ENCODE results near the gene HES5. TPM values are rescaled to one million over a fixed set of nuclear protein-coding genes. Genes with fewer than 3 reads are reported as not detected.

Gene HES5
- total and polyA plus RNA-seq, 2 of the 13 experiments (the other 11 are each of a cell fraction or from before 2014, with no cell fraction given) = not detected

DNA sequence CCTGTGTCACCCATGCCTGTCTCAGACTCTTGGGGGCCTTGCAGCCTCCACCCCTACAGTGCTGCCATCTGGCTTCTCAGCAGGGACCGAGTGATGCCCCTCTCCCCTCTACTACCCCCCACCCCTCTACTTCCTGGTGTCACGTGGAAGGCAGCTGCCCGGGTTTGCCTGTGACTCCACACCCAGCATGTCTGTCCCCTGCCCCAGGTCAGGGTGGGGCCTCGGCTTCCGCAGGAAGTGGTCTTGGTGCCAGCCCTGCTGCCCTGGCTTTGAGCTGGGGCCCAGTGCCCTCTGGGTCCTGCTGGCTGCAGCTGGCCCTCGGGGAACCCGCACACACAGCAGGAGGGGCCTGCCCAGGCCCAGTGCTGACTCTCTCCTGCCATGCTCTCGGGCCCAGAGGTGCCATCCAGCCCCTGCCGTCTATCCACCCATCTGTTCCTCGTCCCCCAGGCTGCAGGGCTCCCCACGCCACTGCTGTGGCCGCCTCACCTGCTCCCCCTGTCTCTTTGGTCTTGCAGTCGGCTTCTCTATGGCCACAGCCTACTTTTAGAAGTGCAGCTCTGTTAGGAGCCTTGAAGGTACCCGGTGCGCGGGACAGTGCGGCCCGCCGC, 30.0 kb downstream of the HES5 start:
- ChIA-PET POLR2A (interaction anchor here (1.2 kb wide), 1 partner anchor 26 kb away, joined by 4 read pairs; the partner anchor contains the start of gene PANK4), CTCF (ENCODE audit: low intra/inter-chr PET ratio, low total read pairs) (no interaction called here)
- DNase-seq (ENCODE audit: low spot score) = no peak
- ATAC-seq = no peak
- no TSS peak for BruUV-seq (replicated peaks)
- FAIRE-seq = no peak
- Histone ChIP-seq H3K4me2 (ENCODE audit: low read depth, low read length) (no peak overlapping the region), H3K27me3 (ENCODE audit: control insufficient read depth in 1 of 2, insufficient read depth in 2 of 2, low read length in 2 of 2) (peaks cover 23 to 64% of the 10 kb centered on the region in 2 experiments), H3K9me3 (ENCODE audit: low read length) (no peaks in the 10 kb centered on the region), H4K20me1 (ENCODE audit: insufficient read depth, low read length) (no peaks in the 10 kb centered on the region), H3K9ac (ENCODE audit: insufficient read depth, low read depth, low read length) (no peak overlapping the region), H3K4me3 (replicated peaks in 1 of 3; ENCODE audit: insufficient read depth in 1 of 3, low read depth in 2 of 3, low read length in 3 of 3) (no peak overlapping the region), H3K27ac (ENCODE audit: extremely low read length, insufficient read depth, low read length) (no peak overlapping the region), H3K36me3 (replicated peaks in 1 of 2; ENCODE audit: control insufficient read depth in 1 of 2, insufficient read depth in 2 of 2, low read length in 2 of 2) (no peaks in the 10 kb centered on the region), H3K4me1 (ENCODE audit: insufficient read depth, low read length) (peaks cover 34% of the 10 kb centered on the region), H3K79me2 (ENCODE audit: insufficient read depth, low read length) (no peaks in the 10 kb centered on the region), H2AFZ (ENCODE audit: low read length) (no peak overlapping the region)
- intact Hi-C loops (cut with micrococcal nuclease; ENCODE audit: unreplicated experiment) (no loop called here), in situ Hi-C loops (cut with HindIII; ENCODE audit: extremely low pct_ligation_motif_present, low pct_unique_long_range_greater_than_20kb) (loop anchor here (25.0 kb wide), 1 partner anchor 313 kb away; the partner anchor contains the start of gene FAAP20)
- no peak for TF ChIP-seq ZNF652 (CRISPR knock-in tag; IDR thresholded peaks at IDR 0.05; ENCODE audit: borderline replicate concordance, low read depth)
- TF ChIP-seq, protein P1, sequence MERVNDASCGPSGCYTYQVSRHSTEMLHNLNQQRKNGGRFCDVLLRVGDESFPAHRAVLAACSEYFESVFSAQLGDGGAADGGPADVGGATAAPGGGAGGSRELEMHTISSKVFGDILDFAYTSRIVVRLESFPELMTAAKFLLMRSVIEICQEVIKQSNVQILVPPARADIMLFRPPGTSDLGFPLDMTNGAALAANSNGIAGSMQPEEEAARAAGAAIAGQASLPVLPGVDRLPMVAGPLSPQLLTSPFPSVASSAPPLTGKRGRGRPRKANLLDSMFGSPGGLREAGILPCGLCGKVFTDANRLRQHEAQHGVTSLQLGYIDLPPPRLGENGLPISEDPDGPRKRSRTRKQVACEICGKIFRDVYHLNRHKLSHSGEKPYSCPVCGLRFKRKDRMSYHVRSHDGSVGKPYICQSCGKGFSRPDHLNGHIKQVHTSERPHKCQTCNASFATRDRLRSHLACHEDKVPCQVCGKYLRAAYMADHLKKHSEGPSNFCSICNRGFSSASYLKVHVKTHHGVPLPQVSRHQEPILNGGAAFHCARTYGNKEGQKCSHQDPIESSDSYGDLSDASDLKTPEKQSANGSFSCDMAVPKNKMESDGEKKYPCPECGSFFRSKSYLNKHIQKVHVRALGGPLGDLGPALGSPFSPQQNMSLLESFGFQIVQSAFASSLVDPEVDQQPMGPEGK (CRISPR knock-in tag; IDR thresholded peaks at IDR 0.05) = no peak
- TF ChIP-seq KAT8 (CRISPR knock-in tag; IDR thresholded peaks at IDR 0.05) = no peak
- no peak for TF ChIP-seq RXRA (CRISPR knock-in tag; IDR thresholded peaks at IDR 0.05)
- no peak for TF ChIP-seq EHMT2 (IDR thresholded peaks at IDR 0.05; ENCODE audit: borderline replicate concordance, low read depth, low read length)
- no peak for TF ChIP-seq JARID2 (CRISPR knock-in tag; IDR thresholded peaks at IDR 0.05; ENCODE audit: insufficient replicate concordance)
- no peak for TF ChIP-seq ZBTB7B (CRISPR knock-in tag; IDR thresholded peaks at IDR 0.05)
- TF ChIP-seq ZFP1 (CRISPR knock-in tag; IDR thresholded peaks at IDR 0.05) = no peak
- no peak for TF ChIP-seq FIP1L1 (IDR thresholded peaks at IDR 0.05; ENCODE audit: borderline replicate concordance, insufficient read depth, low read depth, low read length)
- no peak for TF ChIP-seq SP1 (IDR thresholded peaks at IDR 0.05)
- TF ChIP-seq SP1 (CRISPR knock-in tag; IDR thresholded peaks at IDR 0.05) = no peak
- TF ChIP-seq, protein P2, sequence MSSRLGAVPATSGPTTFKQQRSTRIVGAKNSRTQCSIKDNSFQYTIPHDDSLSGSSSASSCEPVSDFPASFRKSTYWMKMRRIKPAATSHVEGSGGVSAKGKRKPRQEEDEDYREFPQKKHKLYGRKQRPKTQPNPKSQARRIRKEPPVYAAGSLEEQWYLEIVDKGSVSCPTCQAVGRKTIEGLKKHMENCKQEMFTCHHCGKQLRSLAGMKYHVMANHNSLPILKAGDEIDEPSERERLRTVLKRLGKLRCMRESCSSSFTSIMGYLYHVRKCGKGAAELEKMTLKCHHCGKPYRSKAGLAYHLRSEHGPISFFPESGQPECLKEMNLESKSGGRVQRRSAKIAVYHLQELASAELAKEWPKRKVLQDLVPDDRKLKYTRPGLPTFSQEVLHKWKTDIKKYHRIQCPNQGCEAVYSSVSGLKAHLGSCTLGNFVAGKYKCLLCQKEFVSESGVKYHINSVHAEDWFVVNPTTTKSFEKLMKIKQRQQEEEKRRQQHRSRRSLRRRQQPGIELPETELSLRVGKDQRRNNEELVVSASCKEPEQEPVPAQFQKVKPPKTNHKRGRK (CRISPR knock-in tag; IDR thresholded peaks at IDR 0.05) = no peak
- TF ChIP-seq ZFP37 (CRISPR knock-in tag; IDR thresholded peaks at IDR 0.05; ENCODE audit: borderline replicate concordance) = no peak
- no peak for TF ChIP-seq HNF4G (IDR thresholded peaks at IDR 0.05; ENCODE audit: borderline replicate concordance, low read depth, low read length)
- no peak for TF ChIP-seq HNF4G (CRISPR knock-in tag; IDR thresholded peaks at IDR 0.05; ENCODE audit: borderline replicate concordance, low read depth)
- TF ChIP-seq SMARCE1 (IDR thresholded peaks at IDR 0.05; ENCODE audit: borderline replicate concordance) = no peak
- TF ChIP-seq ZNF709 (CRISPR knock-in tag; IDR thresholded peaks at IDR 0.05) = no peak
- 34% methylated on average over 6 of the region's 19 CpGs for WGBS (ENCODE audit: low lambda C conversion rate)

Measured in HepG2 (cell line).